ENCODE measurements around the gene PAPSS2.
"Not testable (repeated sequence)": the region's sequence is repeated elsewhere in the genome, so short reads cannot be mapped to it uniquely, and the experiment has no call there.

DNA sequence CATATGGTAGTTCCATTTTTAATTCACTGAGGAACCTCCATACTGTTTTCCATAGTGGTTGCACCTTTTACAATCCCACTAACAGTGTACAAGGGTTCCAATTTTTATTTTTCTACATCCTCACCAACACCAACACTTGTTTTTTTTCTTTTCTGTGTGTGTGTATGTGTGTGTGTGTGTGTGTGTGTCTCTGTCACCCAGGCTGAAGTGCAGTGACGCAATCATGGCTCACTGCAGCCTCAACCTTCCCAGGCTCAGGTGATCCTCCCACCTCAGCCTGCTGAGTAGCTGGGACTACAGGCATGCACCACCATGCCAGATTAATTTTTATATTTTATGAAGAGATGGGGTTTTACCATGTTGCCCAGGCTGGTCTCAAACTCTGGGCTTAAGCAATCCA is 78.6 kb downstream of the PAPSS2 start:
- TF ChIP-seq POLR2A (IDR thresholded peaks at IDR 0.05); EP300 (IDR thresholded peaks at IDR 0.05; ENCODE audit: low read depth); POLR2AphosphoS5 (IDR thresholded peaks at IDR 0.05): not testable (repeated sequence)
- TF ChIP-seq, protein P1, sequence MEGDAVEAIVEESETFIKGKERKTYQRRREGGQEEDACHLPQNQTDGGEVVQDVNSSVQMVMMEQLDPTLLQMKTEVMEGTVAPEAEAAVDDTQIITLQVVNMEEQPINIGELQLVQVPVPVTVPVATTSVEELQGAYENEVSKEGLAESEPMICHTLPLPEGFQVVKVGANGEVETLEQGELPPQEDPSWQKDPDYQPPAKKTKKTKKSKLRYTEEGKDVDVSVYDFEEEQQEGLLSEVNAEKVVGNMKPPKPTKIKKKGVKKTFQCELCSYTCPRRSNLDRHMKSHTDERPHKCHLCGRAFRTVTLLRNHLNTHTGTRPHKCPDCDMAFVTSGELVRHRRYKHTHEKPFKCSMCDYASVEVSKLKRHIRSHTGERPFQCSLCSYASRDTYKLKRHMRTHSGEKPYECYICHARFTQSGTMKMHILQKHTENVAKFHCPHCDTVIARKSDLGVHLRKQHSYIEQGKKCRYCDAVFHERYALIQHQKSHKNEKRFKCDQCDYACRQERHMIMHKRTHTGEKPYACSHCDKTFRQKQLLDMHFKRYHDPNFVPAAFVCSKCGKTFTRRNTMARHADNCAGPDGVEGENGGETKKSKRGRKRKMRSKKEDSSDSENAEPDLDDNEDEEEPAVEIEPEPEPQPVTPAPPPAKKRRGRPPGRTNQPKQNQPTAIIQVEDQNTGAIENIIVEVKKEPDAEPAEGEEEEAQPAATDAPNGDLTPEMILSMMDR (IDR thresholded peaks at IDR 0.05): not testable (repeated sequence)

All from transverse colon (tissue), 4 donors.